ENCODE results near the gene AP1B1. TPM values are rescaled to one million over a fixed set of nuclear protein-coding genes. Genes with fewer than 3 reads are reported as not detected.

The AP1B1 gene
- polyA plus RNA-seq, 1 donor from 2014 or later, result 43.8 TPM

DNA sequence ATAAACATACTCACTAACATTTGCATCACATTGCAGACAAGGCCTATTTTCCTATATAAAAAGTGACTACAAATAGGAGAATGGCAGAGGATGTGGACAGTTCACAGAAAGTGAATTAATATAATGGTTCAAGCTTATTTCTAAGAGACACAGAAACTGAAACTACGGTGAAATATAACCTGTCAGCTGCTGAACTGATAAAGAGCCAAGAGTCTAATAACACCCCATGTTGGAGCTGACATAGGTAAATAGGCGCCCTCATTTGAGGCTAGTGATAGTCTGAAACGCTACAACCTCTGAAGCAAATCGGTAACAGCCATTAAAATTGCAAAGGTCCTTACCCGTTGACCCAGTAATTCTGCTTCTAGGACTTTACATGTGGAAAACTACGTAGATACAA, 14.0 kb downstream of the AP1B1 start:
- H3K4me3 ChIP-seq (ENCODE audit: low read length), result no peak overlapping the region
- no peaks in the 10 kb centered on the region for H3K9me3 ChIP-seq (ENCODE audit: low read length)
- no peaks in the 10 kb centered on the region for H3F3A ChIP-seq (ENCODE audit: insufficient read depth, low read length, poor library complexity, severe bottlenecking)
- TF ChIP-seq, protein P1, sequence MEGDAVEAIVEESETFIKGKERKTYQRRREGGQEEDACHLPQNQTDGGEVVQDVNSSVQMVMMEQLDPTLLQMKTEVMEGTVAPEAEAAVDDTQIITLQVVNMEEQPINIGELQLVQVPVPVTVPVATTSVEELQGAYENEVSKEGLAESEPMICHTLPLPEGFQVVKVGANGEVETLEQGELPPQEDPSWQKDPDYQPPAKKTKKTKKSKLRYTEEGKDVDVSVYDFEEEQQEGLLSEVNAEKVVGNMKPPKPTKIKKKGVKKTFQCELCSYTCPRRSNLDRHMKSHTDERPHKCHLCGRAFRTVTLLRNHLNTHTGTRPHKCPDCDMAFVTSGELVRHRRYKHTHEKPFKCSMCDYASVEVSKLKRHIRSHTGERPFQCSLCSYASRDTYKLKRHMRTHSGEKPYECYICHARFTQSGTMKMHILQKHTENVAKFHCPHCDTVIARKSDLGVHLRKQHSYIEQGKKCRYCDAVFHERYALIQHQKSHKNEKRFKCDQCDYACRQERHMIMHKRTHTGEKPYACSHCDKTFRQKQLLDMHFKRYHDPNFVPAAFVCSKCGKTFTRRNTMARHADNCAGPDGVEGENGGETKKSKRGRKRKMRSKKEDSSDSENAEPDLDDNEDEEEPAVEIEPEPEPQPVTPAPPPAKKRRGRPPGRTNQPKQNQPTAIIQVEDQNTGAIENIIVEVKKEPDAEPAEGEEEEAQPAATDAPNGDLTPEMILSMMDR (IDR thresholded peaks at IDR 0.05; ENCODE audit: poor library complexity, severe bottlenecking), result no peak
- TF ChIP-seq, protein P2, sequence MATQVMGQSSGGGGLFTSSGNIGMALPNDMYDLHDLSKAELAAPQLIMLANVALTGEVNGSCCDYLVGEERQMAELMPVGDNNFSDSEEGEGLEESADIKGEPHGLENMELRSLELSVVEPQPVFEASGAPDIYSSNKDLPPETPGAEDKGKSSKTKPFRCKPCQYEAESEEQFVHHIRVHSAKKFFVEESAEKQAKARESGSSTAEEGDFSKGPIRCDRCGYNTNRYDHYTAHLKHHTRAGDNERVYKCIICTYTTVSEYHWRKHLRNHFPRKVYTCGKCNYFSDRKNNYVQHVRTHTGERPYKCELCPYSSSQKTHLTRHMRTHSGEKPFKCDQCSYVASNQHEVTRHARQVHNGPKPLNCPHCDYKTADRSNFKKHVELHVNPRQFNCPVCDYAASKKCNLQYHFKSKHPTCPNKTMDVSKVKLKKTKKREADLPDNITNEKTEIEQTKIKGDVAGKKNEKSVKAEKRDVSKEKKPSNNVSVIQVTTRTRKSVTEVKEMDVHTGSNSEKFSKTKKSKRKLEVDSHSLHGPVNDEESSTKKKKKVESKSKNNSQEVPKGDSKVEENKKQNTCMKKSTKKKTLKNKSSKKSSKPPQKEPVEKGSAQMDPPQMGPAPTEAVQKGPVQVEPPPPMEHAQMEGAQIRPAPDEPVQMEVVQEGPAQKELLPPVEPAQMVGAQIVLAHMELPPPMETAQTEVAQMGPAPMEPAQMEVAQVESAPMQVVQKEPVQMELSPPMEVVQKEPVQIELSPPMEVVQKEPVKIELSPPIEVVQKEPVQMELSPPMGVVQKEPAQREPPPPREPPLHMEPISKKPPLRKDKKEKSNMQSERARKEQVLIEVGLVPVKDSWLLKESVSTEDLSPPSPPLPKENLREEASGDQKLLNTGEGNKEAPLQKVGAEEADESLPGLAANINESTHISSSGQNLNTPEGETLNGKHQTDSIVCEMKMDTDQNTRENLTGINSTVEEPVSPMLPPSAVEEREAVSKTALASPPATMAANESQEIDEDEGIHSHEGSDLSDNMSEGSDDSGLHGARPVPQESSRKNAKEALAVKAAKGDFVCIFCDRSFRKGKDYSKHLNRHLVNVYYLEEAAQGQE (IDR thresholded peaks at IDR 0.05; ENCODE audit: borderline replicate concordance), result no peak
- TF ChIP-seq TAF1 (IDR thresholded peaks at IDR 0.05; ENCODE audit: low read depth), result no peak
- no peak for TF ChIP-seq SMC3 (conservative IDR thresholded peaks at IDR 0.05; ENCODE audit: poor library complexity)
- TF ChIP-seq EZH2 (IDR thresholded peaks at IDR 0.05; ENCODE audit: borderline replicate concordance, insufficient read depth, low read length, poor library complexity, severe bottlenecking), result no peak
- no peak for TF ChIP-seq RAD21 (conservative IDR thresholded peaks at IDR 0.05)
- TF ChIP-seq POLR2AphosphoS5 (IDR thresholded peaks at IDR 0.05), result no peak
- TF ChIP-seq MXI1 (conservative IDR thresholded peaks at IDR 0.05; ENCODE audit: poor library complexity, severe bottlenecking), result no peak
- no peak for TF ChIP-seq EP300 (conservative IDR thresholded peaks at IDR 0.05; ENCODE audit: poor library complexity, severe bottlenecking)
- no peak overlapping the region for H2AFZ ChIP-seq (ENCODE audit: low read depth, low read length)
- H3K9ac ChIP-seq (ENCODE audit: low read length), result no peak overlapping the region
- peaks cover 2% of the 10 kb centered on the region for H3K36me3 ChIP-seq (ENCODE audit: insufficient read depth, low read length)
- H4K20me1 ChIP-seq (ENCODE audit: insufficient read depth), result no peaks in the 10 kb centered on the region
- no peaks in the 10 kb centered on the region for H3K9me2 ChIP-seq (ENCODE audit: insufficient read depth, low read length)
- no peak overlapping the region for H3K27ac ChIP-seq (ENCODE audit: low read length)
- H3K4me2 ChIP-seq (ENCODE audit: low read length), result no peak overlapping the region
- no peaks in the 10 kb centered on the region for H3K27me3 ChIP-seq (ENCODE audit: insufficient read depth, low read depth, low read length)
- peaks cover 2% of the 10 kb centered on the region for H3K79me2 ChIP-seq (replicated peaks; ENCODE audit: insufficient read depth, low read length)

GRCh38 chr22:29370537-29370936, 17.8 kb downstream of the AP1B1 start:
- Histone ChIP-seq H3K9me3 (ENCODE audit: low read length) (no peaks in the 10 kb centered on the region), H2AFZ (ENCODE audit: low read depth, low read length) (no peak overlapping the region), H3K4me3 (ENCODE audit: low read length) (no peak overlapping the region), H3K4me2 (ENCODE audit: low read length) (no peak overlapping the region), H3K79me2 (replicated peaks; ENCODE audit: insufficient read depth, low read length) (peaks cover 2% of the 10 kb centered on the region), H3K27ac (ENCODE audit: low read length) (no peak overlapping the region), H3K9ac (ENCODE audit: low read length) (no peak overlapping the region), H4K20me1 (ENCODE audit: insufficient read depth) (no peaks in the 10 kb centered on the region), H3F3A (ENCODE audit: insufficient read depth, low read length, poor library complexity, severe bottlenecking) (no peaks in the 10 kb centered on the region), H3K36me3 (ENCODE audit: insufficient read depth, low read length) (no peaks in the 10 kb centered on the region), H3K27me3 (ENCODE audit: insufficient read depth, low read depth, low read length) (no peaks in the 10 kb centered on the region), H3K9me2 (ENCODE audit: insufficient read depth, low read length) (no peaks in the 10 kb centered on the region)
- TF ChIP-seq, protein P1 (IDR thresholded peaks at IDR 0.05; ENCODE audit: poor library complexity, severe bottlenecking), result no peak
- TF ChIP-seq TAF1 (IDR thresholded peaks at IDR 0.05; ENCODE audit: low read depth) (no peak), EZH2 (IDR thresholded peaks at IDR 0.05; ENCODE audit: borderline replicate concordance, insufficient read depth, low read length, poor library complexity, severe bottlenecking) (no peak), EP300 (conservative IDR thresholded peaks at IDR 0.05; ENCODE audit: poor library complexity, severe bottlenecking) (no peak), POLR2AphosphoS5 (IDR thresholded peaks at IDR 0.05) (no peak), RAD21 (conservative IDR thresholded peaks at IDR 0.05) (no peak), MXI1 (conservative IDR thresholded peaks at IDR 0.05; ENCODE audit: poor library complexity, severe bottlenecking) (no peak), SMC3 (conservative IDR thresholded peaks at IDR 0.05; ENCODE audit: poor library complexity) (no peak)
- TF ChIP-seq, protein P2 (IDR thresholded peaks at IDR 0.05; ENCODE audit: borderline replicate concordance), result no peak
